GM18519 (cell line): ENCODE results near the gene RENBP.
"Not testable (repeated sequence)": the region's sequence is repeated elsewhere in the genome, so short reads cannot be mapped to it uniquely, and the experiment has no call there.

Source experiments
- ATAC-seq: cut with Tn5 transposase; IDR thresholded peaks from one replicate; pipeline ENCODE4 v1.9.1; 2021; ENCODE audit warnings: mild to moderate bottlenecking, moderate library complexity; ENCODE audit not compliant: unreplicated experiment, low FRiP score

RENBP gene

DNA sequence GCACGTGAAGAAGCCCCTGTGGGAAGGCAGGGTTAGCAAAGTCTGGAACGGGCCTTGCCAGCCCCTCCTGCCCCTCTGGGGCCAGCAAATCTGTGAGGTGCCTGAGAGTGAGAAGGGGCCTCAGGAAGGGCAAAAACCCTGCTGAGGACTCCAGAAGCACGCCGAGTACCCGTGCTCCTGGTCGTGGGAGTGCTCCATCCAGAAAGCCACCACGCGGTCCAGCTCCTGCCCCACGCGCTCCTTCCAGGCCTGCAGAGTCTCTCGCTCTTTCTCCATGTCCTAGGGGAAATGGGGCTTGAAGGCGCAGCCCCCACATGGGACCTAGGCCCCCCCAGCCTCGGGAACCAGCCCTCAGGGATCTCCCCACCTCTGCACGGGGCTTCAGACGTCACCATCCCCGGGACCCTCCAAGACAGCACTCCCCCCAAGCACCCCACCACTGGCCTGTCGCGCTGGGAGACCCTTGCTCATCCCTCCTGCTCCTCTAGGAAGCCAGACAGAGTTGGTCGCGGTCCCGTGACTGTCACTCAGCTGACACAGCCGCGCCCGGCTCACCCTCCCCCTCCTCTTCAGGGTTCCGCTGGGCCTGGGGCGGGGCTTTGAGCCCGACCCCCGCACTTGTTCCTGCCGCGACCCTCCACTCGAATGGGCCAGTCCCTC lies at the start of gene RENBP:
TSS of gene RENBP (minus strand) at position 504 of the 660 bp plus-strand sequence. CDS start at position 471, 33 bp downstream.
- no peak for ATAC-seq

DNA sequence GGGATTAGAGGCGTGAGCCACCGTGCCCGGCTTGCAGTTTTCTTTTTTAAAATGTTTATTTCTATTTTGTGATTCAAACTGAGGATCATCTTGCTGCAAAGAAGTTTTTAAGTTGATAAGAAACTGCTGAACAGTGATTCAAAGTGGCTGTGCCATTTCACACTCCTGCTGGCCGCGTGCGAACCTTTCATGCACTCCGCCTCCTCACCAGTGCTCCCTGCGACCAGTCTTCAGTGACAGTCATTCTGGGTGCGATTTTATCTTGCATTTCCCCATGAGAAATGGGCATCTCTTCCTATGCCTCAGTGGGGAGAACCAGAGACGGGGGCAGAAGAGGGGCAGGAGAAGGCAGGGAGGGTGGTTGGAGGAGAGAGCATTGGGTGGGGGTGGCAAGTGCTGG lies 49.5 kb upstream of the RENBP start:
- no peak for ATAC-seq

DNA sequence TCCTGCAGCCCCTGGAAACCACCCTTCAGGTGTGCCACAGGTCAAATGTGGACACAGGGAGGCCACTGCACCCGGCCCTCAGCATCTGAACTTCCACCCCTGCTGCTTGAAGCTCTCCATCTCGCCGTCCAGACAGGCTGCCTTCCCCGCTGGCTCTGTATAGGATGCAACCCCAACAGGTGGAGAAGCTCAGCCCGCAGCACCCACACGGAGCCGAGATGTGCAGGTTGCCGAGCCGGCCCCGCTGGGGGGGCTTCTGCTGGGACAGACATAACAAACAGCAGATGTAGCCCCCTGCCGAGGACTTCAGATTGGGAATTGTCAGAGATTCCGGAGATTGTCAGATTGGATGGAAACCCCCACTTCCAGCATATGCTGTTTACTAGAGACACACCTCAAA lies 48.6 kb upstream of the RENBP start:
- no peak for ATAC-seq

DNA sequence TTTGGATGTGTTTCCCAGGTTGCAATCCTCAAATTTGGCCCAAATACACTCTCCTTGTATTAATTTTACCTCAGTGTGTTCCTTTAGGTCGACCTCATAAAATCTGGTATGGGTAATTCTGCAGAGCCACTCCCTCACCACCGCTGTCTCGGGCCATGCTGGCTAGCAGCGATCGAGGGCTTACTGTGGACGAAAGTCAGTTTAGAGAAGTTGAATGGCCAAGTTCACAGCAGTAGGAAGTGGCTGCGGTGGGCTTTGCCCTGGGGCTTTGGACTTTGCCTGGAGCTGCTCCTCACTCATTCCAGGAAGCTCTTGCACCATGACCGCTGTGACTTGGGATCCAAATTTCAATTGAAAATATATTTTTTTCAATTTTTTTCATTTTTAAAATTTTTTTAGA lies 47.7 kb upstream of the RENBP start:
- ATAC-seq: no peak

DNA sequence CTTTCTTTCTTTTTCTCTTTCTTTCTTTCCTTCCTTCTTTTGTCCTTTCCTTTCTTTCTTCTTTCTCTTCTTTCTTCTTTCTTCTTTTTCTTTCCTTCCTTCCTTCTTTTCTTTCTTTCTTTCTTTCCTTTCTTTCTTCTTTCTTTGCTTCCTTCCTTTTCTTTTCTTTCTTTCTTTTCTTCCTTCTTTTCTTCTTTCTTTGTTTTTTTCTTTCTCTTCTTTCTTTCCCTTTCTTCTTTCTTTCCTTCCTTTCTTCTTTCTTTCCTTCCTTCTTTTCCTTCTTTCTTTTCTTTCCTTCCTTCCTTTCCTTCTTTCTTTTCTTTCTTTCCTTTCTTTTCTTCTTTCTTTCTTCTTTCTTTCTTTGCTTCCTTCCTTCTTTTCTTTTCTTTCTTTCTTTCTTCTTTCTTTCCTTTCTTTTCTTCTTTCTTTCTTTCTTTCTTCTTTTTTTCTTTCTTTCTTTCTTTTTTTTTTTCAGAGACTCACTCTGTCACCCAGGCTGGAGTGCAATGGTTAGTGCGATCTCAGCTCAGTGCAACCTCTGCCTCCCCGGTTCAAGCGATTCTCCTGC lies 46.7 kb upstream of the RENBP start:
- ATAC-seq: no peak

DNA sequence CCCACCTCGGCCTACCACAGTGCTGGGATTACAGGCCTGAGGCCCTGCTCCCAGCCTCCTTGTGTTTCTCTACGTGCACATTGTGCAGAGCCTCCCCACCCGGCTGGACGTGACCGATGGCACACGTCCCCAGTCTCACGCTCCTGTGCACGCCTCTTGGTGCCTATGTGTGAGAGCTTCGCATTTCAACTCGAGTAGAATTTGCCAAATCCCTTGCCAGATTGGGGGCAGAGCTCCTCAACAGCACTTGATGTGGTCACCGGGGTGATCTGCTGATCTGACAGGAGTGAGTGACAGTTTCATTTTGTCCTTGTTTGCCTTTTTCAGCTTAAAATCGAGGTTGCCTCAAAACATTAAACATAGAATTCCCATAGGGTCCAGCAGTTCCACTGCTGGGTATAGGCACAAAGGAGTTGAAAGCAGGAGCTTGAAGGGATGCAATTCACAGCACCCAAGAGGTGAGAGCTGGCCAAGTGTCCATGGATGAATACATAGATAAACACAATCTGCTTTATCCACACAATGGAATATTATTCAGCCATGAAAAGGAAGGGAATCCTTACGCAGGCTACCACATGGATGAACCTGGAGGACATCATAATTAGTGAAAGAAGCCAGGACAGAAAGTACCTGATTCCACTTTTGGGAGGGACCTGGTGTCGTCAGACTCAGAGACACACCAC lies 45.7 kb upstream of the RENBP start:
- ATAC-seq: no peak

DNA sequence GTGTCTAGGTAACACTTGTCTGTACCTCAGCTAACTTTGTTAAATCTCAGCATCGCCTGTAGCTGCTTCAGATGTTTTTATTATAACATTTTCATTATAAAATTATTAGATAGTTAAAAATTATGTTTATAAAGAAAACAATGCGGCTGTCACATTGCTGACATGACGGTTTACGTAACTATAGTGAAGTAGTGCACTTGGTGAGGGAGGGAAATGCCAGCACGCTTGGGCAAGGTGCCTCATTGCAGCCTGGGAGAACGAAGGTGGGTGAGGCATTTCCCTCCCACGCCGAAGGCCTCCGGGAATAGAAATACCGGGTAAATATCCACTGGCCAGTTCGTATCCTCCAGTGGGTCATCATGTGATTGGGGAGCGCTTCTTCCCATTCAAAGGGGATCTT lies 44.0 kb upstream of the RENBP start:
- no peak for ATAC-seq

DNA sequence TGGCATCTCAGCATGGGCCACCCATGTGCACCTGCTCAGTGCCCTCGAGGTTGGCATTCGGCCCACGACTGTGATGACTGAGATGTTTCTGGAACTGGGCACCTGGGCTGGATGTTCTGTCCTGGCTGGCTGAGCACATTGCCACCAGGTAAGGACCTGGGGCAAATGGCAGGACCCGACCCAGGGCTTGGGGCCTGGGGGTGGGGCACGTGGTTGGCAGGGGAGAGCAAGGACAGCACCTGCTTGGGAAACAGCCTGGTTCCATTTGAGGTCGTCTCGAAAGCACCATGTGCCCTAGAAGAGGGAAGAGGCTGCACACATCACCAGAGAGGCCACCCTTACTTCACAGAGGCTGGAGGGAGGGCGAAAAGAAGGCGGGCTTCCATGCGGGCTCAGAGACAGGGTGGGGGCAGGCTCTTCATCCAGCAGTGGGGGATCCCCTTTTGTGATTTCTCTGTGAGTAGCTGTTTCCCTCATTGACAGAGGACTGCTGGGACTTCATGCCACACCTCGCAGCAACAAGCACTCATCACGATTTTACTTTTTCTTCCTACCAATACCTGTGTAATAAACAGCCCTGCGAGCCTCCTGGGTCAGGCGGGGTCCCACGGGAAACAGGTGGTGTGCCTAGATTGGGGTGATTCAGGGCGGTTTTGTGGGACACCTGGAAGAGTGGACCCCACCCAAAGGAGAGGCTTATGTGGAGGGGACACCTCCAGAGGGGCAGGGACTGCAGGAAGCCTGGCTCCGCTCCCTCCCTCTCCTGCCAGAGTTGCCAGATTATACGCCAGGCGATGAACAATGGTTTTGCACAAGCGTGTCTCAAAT lies 40.1 kb upstream of the RENBP start:
- no peak for ATAC-seq

DNA sequence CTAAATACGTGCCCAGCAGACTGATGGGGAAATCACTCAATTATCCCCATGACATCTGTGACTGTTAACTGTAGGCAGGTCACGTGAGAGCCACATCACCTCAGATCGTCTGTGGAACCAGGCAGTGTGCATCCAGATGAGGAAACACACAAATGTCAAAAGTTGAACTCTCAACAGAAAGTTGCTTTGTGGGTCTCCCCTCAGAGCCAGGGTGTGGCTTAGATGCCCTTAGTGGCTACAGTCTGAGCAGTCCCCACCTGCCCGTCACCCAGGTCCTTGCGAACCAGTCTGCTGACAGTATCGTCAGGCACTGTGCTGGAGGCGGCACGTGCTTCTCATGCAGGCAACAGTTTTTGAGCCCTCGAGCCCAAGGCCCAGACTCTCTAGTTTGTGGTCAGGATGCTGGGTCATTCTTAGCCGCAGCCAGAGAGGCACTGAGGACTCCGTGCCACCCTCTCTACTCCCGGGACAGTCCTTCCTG lies 38.9 kb upstream of the RENBP start:
- no peak for ATAC-seq

DNA sequence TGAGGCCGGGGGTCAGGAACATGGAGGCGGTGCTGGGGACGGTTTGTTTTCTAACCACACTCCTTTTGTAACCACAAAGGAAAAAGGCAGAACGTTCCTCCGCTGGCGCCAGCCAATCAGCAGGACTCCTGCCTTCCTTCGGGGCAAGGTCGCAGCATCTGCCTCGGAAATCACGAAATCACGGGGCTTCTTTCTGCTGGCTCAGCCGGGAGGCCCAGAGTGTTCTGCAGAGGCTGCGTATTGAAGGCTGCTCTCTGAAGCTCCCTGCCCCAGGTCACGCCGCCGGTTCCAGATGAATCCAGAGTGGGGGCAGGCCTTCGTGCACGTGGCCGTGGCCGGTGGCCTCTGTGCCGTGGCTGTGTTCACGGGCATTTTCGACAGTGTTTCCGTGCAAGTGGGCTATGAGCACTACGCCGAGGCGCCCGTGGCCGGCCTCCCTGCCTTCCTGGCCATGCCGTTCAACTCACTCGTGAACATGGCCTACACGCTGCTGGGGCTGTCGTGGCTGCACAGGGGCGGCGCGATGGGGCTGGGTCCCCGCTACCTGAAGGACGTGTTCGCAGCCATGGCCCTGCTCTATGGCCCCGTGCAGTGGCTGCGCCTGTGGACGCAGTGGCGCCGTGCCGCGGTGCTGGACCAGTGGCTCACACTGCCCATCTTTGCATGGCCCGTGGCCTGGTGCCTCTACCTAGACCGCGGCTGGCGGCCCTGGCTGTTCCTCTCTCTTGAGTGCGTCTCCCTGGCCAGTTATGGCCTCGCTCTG lies 37.5 kb upstream of the RENBP start:
- no peak for ATAC-seq

DNA sequence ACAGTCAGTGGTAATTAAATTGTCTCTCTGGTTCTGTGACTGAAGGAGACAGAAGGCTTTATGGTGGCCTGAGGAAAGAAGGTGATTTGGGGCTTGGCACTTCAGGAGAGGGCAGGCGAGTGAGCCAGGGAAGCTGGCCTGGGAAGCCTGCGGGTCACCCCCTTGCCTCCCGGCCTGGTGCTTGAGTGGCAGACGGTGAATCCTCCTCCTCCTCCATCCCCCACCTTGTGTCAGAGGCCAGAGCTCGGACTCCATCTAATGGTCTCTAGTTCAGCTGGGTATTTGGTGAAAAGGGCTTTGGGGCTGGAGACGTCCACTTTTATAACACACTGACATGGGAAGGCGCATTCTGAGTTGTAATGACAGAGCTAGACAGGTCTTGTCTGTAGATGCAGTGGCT lies 36.8 kb upstream of the RENBP start:
- ATAC-seq: no peak

DNA sequence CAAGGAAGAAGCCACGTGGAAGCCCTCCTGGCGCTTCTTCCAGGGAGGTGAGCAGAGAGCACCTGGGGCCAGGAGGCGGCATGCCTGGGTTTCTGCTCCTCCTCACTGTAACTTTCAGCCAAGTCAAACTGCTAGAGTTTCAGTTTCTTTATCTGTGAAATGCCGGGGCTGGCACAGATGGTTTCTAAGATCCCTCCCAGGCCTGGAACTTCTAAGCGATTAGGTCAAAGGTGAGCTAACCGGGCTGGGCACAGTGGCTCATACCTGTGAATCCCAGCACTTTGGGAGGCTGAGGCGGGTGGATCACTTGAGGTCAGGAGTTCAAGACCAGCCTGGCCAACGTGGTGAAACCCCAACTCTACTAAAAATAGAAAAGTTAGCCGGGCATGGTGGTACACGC lies 36.0 kb upstream of the RENBP start:
- ATAC-seq: not testable (repeated sequence)

DNA sequence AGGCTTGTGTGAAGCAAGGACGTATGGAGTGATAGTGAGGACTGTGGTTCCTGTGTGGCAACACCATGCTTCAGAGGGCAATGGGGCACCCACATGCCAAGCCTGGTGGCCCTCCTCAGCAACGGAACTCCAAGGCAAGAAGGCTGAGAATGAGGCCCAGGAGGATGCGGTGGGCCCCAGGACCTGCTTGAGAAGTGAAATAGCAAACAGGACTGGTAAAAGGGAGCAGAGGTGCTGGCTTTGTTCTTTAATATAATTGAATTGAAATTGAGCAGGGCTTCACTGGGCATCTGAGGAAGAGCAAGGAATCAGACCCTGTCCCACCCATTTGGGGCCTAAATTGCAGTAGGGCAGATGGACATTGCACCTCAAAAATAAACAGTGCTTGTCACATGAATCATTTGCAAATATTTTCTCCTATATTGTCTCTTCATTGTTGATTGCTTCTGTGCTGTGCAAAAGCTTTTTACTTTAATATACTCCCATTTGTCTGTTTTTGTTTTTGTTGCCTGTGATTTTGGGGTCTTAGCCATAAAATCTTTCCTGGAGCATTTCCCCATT lies 30.4 kb upstream of the RENBP start:
- no peak for ATAC-seq

DNA sequence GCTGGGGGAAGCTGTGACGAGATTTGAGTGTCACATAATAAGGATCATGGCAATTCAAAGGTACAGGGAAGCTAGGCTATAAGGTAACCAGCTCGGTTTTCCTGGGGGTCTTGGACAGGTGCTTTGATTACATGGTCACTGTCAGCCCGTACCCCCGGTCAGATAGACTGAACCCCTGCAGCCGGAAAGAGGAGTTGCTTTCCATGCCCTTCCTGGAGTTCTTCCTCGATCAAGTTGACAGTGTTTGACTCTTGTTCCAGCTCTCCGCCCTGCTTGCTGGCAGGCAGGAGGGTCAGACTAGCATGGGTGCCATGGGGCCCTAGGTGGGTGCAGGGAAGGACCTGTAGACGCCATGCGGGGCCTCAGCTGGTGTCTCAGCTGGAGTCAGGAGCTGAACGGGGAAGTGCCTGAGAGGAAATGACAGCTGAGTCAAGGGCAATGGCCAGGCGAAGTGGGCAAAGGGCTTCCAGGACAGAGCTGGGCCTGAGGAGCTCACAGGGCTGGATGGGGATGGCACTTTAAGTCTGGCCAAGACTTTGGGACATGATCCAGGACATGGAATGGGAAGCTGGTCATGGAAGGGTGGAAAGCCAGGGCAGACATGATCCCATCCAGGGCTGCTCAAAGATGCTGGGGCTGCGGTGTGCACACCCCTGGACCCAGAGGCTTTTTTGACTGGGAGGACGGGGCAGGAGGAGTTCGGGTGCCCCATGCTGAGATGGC lies 29.7 kb upstream of the RENBP start:
- ATAC-seq: no peak

DNA sequence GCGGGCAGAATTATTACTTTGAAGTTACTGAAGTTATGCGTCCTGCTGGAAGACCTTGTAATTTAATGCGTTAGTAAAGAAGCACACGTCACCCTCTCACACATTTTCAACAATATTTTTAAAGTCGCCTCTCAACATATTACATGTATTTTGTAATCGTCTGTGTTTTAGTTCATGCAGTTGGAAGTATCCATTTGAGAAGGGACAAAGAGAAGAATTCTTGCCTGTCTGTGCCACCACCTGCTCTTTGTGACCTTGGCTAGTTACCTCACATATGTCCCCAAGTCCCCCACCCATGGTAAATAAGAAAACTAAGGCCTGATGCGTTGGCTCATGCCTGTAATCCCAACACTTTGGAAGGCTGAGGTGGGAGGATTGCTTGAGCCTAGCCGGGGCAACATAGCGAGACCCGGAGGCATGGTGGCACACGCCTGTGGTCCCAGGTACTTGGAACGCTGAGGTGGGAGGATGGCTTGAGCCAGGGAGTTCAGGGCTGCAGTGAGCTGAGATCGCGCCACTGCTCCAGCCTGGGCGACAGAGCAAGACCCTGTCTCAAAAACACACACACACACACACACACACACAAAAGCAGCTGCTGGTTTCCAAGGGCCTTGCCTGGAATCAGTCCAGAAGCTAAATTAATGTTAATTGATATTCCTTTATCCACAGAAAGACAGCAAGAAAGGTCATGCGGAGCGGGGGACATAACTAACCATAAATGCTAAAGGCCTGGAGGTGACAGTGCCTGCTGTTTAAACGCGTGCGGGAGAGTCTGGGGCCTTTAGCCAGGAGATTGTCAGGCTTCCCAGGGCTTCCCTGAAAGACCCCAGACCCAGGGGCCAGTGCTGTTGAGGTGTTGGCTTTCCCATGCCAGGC lies 28.9 kb upstream of the RENBP start:
- no peak for ATAC-seq

DNA sequence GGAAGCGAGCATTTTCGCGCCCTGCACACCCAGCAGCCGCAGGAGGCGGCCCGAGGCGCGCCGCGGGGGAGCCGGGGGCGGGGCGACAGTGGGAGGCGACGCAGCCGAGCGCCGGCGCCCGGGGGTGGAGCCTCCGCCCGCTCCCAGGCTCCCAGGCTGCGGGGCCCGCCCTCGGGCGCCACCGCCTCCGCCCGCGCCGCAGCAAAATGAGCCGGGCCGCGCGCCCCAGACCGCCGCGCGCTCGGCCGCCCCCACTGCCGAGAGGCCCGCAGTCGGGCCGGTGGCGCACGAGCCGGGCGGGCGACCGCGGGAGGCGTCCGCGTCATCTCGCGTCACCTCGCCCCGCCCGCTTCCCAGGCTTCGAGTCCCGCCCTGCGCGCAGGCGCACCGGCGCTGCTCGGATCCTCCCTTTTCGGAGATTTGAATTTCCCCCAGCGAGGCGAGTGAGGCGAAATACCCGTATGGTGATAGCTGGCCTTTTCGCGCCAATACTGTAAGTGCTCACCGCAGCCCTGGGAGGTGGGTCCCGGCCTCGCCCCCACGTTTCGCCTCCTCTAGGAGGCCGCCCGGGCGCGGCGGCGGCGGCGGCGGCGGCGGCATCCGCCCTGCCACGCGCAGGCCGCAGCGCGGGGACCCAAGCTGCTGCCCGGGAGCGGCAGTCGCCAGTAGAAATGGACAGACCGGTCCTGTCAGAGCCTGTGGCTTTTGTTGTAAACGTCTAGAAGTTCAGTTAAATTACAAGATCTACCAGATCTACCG lies 28.1 kb upstream of the RENBP start, which contains the start of gene TMEM187:
TSS of gene TMEM187 (plus strand) at position 387 of the 759 bp plus-strand sequence. CDS start 9,309 bp downstream, outside the sequence.
- no peak for ATAC-seq
